Kidney (tissue), 14 donors: ENCODE measurements around the gene ST3GAL4. TPM values are rescaled to one million over a fixed set of nuclear protein-coding genes. Genes with fewer than 3 reads are reported as not detected.
A peak's percentile ranks its signal among the peaks of the same experiment; 100 is the strongest.

ENCODE experiments used
- DNase-seq, 5 donors: peaks; one replicate each; pipeline ENCODE4 v3.0.0-alpha.2; 2013 to 2020
- FAIRE-seq: peaks from 2 replicates; lab custom pipeline; 2012; peaks lifted over from hg19 to GRCh38; lab: Jason Lieb, UNC
- H3K27ac ChIP-seq, 2 donors: one replicate each; pipeline ENCODE4 v1.7.0; 2013; ENCODE audit warnings: low read depth in 2 of 2, low read length in 2 of 2, inconsistent platforms in 1 of 2
- H3K27me3 ChIP-seq: one replicate; pipeline ENCODE4 v1.7.1; 2013; ENCODE audit warnings: low read length, inconsistent platforms; ENCODE audit not compliant: control insufficient read depth, insufficient read depth
- H3K36me3 ChIP-seq, 3 donors: one replicate each; pipeline versions ENCODE4 v1.7.0 to v1.7.1; 2013; ENCODE audit warnings: low read length in 3 of 3, control low read depth in 1 of 3, inconsistent platforms in 1 of 3; ENCODE audit not compliant: insufficient read depth in 3 of 3, control insufficient read depth in 2 of 3
- H3K4me1 ChIP-seq, 3 donors: one replicate each; pipeline versions ENCODE4 v1.7.0 to v1.7.1; 2013; ENCODE audit warnings: low read length in 3 of 3, inconsistent platforms in 1 of 3, low read depth in 1 of 3; ENCODE audit not compliant: control insufficient read depth in 2 of 3, insufficient read depth in 2 of 3
- H3K4me3 ChIP-seq, 3 donors: one replicate each; pipeline versions ENCODE4 v1.7.0 to v1.8.1; 2013; ENCODE audit warnings: low read length in 3 of 3, control low read depth in 1 of 3, inconsistent platforms in 1 of 3
- H3K9ac ChIP-seq, 3 donors: one replicate each; pipeline versions ENCODE4 v1.7.0 to v1.7.1; 2013; ENCODE audit warnings: low read length in 3 of 3, control low read depth in 1 of 3, inconsistent platforms in 1 of 3
- H3K9me3 ChIP-seq, 3 donors: one replicate each; pipeline versions ENCODE4 v1.7.0 to v1.7.1; 2013; ENCODE audit warnings: low read length in 3 of 3, control low read depth in 1 of 3, inconsistent platforms in 1 of 3; ENCODE audit not compliant: control insufficient read depth in 2 of 3, insufficient read depth in 1 of 3
- CTCF ChIP-seq: IDR thresholded peaks from 3 replicates; pipeline ENCODE4 v1.5.1; 2012; ENCODE audit warnings: mild to moderate bottlenecking, moderate library complexity, borderline replicate concordance; ENCODE audit not compliant: insufficient read depth; ENCODE audit errors: extremely low read depth
- intact Hi-C: fragments of 100-400 bp; cut with DNase I; formaldehyde crosslinking; loops from one replicate; pipeline ENCODE4 v1.11.1; 2022
- polyA plus RNA-seq: library from polyadenylated mRNA; stranded (reverse); fragments of 350-450 nt; fragmentation: Illumina TruSeq; extraction: RNeasy Lipid Tissue Mini Kit (QIAGEN cat#74804); gene quantifications from one replicate; pipeline ENCODE4 v1.2.3, GENCODE V29; 2014; ENCODE audit warnings: low read depth, low replicate concordance; ENCODE audit not compliant: insufficient read depth
- total RNA-seq: library from RNA; stranded (reverse); fragmentation: NEBNext Ultra II Directional; extraction: Animal tissue kit (Norgen Biotek cat#: 25700); gene quantifications from one replicate; pipeline ENCODE4 v1.2.1, GENCODE V29; 2021
- donor health status: control.
- donor health status: control.
- donor health status: control.
- donor health status: control.
- donor health status: control.
- donor health status: DM: yes; HTN: yes; CAD: no.
- donor health status: Normal renal cell carcinoma (clear cell type).

ST3GAL4 gene
- total and polyA plus RNA-seq, 2 donors from 2014 or later, result 27.4 to 72.8 TPM

GRCh38 chr11:126452241-126453101, 97.0 kb downstream of the ST3GAL4 start:
- peak in 3 of 5 donors; percentile 48 to 69 (median 49) for DNase-seq
- Histone ChIP-seq H3K4me3 (no peak overlapping the region), H3K36me3 (peaks cover 0 to 8% (median 0%) of the 10 kb centered on the region in 3 donors), H3K27me3 (peaks cover 6% of the 10 kb centered on the region), H3K4me1 (peaks cover 0 to 4% (median 0%) of the 10 kb centered on the region in 3 donors), H3K9me3 (peaks cover 0 to 18% (median 0%) of the 10 kb centered on the region in 3 donors), H3K27ac (no peak overlapping the region), H3K9ac (no peak overlapping the region)
- FAIRE-seq, result no peak
- intact Hi-C loops, result loop anchor here (10.0 kb wide), 1 partner anchor 682 kb away; no protein-coding TSS in a partner anchor
- TF ChIP-seq CTCF, result no peak

- DNase-seq, result no peak
- peaks cover 0 to 6% (median 0%) of the 10 kb centered on the region in 3 donors for H3K9me3 ChIP-seq
These were observed 100.6 kb downstream of the ST3GAL4 start for GRCh38 chr11:126456089-126456488.

GRCh38 chr11:126456783-126457542, 101.5 kb downstream of the ST3GAL4 start:
- intact Hi-C loops, result loop anchor here (10.0 kb wide), 1 partner anchor 678 kb away; no protein-coding TSS in a partner anchor
- Histone ChIP-seq H3K9me3 (peaks cover 0 to 3% (median 0%) of the 10 kb centered on the region in 3 donors), H3K9ac (no peak overlapping the region), H3K4me1 (peaks cover 0 to 3% (median 0%) of the 10 kb centered on the region in 3 donors), H3K4me3 (no peak overlapping the region), H3K36me3 (no peaks in the 10 kb centered on the region), H3K27ac (no peak overlapping the region), H3K27me3 (no peaks in the 10 kb centered on the region)
- no peak for TF ChIP-seq CTCF
- FAIRE-seq, result no peak
- DNase-seq, result no peak

More at GRCh38 chr11:126456089-126456488, 100.6 kb downstream of the ST3GAL4 start:
- H3K36me3 ChIP-seq, result no peaks in the 10 kb centered on the region
- no peak overlapping the region for H3K27ac ChIP-seq
- FAIRE-seq, result no peak
- H3K9ac ChIP-seq, result no peak overlapping the region
- TF ChIP-seq CTCF, result no peak
- intact Hi-C loops, result loop anchor here (10.0 kb wide), 1 partner anchor 679 kb away; no protein-coding TSS in a partner anchor
- H3K27me3 ChIP-seq, result peaks cover 4% of the 10 kb centered on the region
- no peak overlapping the region for H3K4me3 ChIP-seq
- peaks cover 0 to 6% (median 0%) of the 10 kb centered on the region in 3 donors for H3K4me1 ChIP-seq
